K562 (cell line): ENCODE measurements around the gene NOLC1. TPM values are rescaled to one million over a fixed set of nuclear protein-coding genes. Genes with fewer than 3 reads are reported as not detected.
A peak's percentile ranks its signal among the peaks of the same experiment; 100 is the strongest.

ENCODE experiments used
- ATAC-seq: fragments of 200-7000 bp; cut with Tn5 transposase; 3 replicates; pipeline ENCODE4 v1.9.1; 2020; ENCODE audit warnings: moderate library complexity
- BruUV-seq: library from RNA; stranded (reverse); fragments of 400-500 nt; replicated peaks from 2 replicates; lab custom pipeline; 2021; lab: Mats Ljungman, UMichigan
- CTCF ChIA-PET: fragments of 300-600 bp; formaldehyde crosslinking; extraction: SDS; loops from one replicate; lab custom pipeline; 2021; ENCODE audit warnings: low intra/inter-chr PET ratio; lab: Yijun Ruan, JAX
- POLR2A ChIA-PET: fragments of 300-600, 350-650 bp; sonication (Branson Sonifier 250); formaldehyde crosslinking; extraction: SDS; loops from one replicate; lab custom pipeline; 2021; ENCODE audit warnings: antibody characterized with exemption, inconsistent platforms; lab: Yijun Ruan, JAX
- DNase-seq, 4 experiments: peaks; one replicate each; pipeline versions ENCODE4 v3.0.0 to v3.0.0-alpha.2; 2011 to 2018; ENCODE audit warnings: low spot score in 3 of 4, mixed read lengths in 3 of 4; ENCODE audit errors: extremely low read depth in 1 of 4
- FAIRE-seq: peaks from 2 replicates; lab custom pipeline; 2011; peaks lifted over from hg19 to GRCh38; lab: Jason Lieb, UNC
- H2AFZ ChIP-seq: 2 replicates; pipeline ENCODE4 v1.6.0; 2011; ENCODE audit warnings: low read depth, low read length, control low read depth, inconsistent platforms
- H3K27ac ChIP-seq: fragments of 200-600 bp; 3 replicates; pipeline ENCODE4 v1.8.0; 2011; ENCODE audit warnings: low read depth, mild to moderate bottlenecking, control low read depth, inconsistent platforms, low read length, moderate library complexity, mixed read lengths; ENCODE audit errors: extremely low read depth
- H3K27me3 ChIP-seq, 2 experiments: fragments of 300-600 bp in 1 of 2; 2 replicates in 1 of 2; 3 replicates in 1 of 2; pipeline versions ENCODE4 v1.6.0 to v1.8.0; 2011; ENCODE audit warnings: inconsistent platforms in 2 of 2, low read length in 2 of 2, mild to moderate bottlenecking in 1 of 2, mixed read lengths in 1 of 2, moderate library complexity in 1 of 2; ENCODE audit not compliant: control insufficient read depth in 2 of 2, insufficient read depth in 2 of 2
- H3K36me3 ChIP-seq: fragments of 300-600 bp; 3 replicates; pipeline ENCODE4 v1.8.0; 2011; ENCODE audit warnings: mild to moderate bottlenecking, low read length, inconsistent platforms; ENCODE audit not compliant: control insufficient read depth, insufficient read depth
- H3K4me1 ChIP-seq, 2 experiments: fragments of 200-600 bp in 1 of 2; replicated peaks in 1 of 2; 2 replicates in 1 of 2; 3 replicates in 1 of 2; pipeline versions ENCODE4 v1.5.1 to v1.8.0; 2011; ENCODE audit warnings: inconsistent platforms in 2 of 2, low read length in 2 of 2, mild to moderate bottlenecking in 1 of 2, mixed read lengths in 1 of 2, moderate library complexity in 1 of 2; ENCODE audit not compliant: control insufficient read depth in 2 of 2, insufficient read depth in 2 of 2
- H3K4me2 ChIP-seq: 2 replicates; pipeline ENCODE4 v1.6.1; 2011; ENCODE audit warnings: low read length, control low read depth, inconsistent platforms, mixed read lengths; ENCODE audit not compliant: insufficient read depth
- H3K4me3 ChIP-seq: fragments of 200-600 bp; sonication (generic), shearing (Covaris generic); 2 replicates; pipeline ENCODE4 v1.5.1; 2016; ENCODE audit warnings: control low read depth, inconsistent platforms
- H3K79me2 ChIP-seq: fragments of 200-600 bp; 3 replicates; pipeline ENCODE4 v1.8.0; 2011; ENCODE audit warnings: low read length, inconsistent platforms; ENCODE audit not compliant: control insufficient read depth, insufficient read depth
- H3K9ac ChIP-seq, 2 experiments: 2 replicates each; pipeline versions ENCODE4 v1.6.0 to v1.6.1; 2011; ENCODE audit warnings: low read depth in 2 of 2, low read length in 2 of 2, control low read depth in 1 of 2, inconsistent platforms in 1 of 2, mild to moderate bottlenecking in 1 of 2, mixed read lengths in 1 of 2; ENCODE audit not compliant: insufficient read depth in 1 of 2
- H3K9me1 ChIP-seq: one replicate; pipeline ENCODE4 v1.6.0; 2011; ENCODE audit warnings: inconsistent platforms, mild to moderate bottlenecking, low read length, moderate library complexity; ENCODE audit not compliant: control insufficient read depth, insufficient read depth
- H3K9me3 ChIP-seq: replicated peaks from 2 replicates; pipeline ENCODE4 v1.5.1; 2011; ENCODE audit warnings: low read depth, low read length, inconsistent platforms; ENCODE audit not compliant: control insufficient read depth, insufficient read depth
- H4K20me1 ChIP-seq: replicated peaks from 2 replicates; pipeline ENCODE4 v1.6.1; 2011; ENCODE audit warnings: low read length, inconsistent platforms, mixed read lengths; ENCODE audit not compliant: control insufficient read depth, insufficient read depth
- CEBPB ChIP-seq: fragments of 450-650 bp; IDR thresholded peaks from 2 replicates; pipeline ENCODE4 v1.6.1; 2016; ENCODE audit warnings: missing genetic modification characterization, missing compliant biosample characterization
- CEBPG ChIP-seq, 3 experiments: fragments of 200-800 bp in 1 of 3; sonication (Bioruptor generic) in 1 of 3; sonication (generic) in 1 of 3; formaldehyde crosslinking in 1 of 3; IDR thresholded peaks in 2 of 3; conservative IDR thresholded peaks in 1 of 3; 2 replicates each; pipeline versions ENCODE4 v1.6.1 to v1.8.0; 2016 to 2022; ENCODE audit warnings: missing compliant biosample characterization in 2 of 3, missing genetic modification characterization in 2 of 3, mild to moderate bottlenecking in 1 of 3, missing genetic modification reagents in 1 of 3
- FIP1L1 ChIP-seq: fragments of 200-400 bp; formaldehyde crosslinking; IDR thresholded peaks from 2 replicates; pipeline ENCODE4 v1.6.1; 2018; ENCODE audit warnings: mild to moderate bottlenecking, low read depth, low read length; ENCODE audit not compliant: poor library complexity, severe bottlenecking
- HMBOX1 ChIP-seq: sonication (generic); IDR thresholded peaks from 2 replicates; pipeline ENCODE4 v1.6.1; 2016
- HOXB6 ChIP-seq: fragments of 250-450 bp; sonication (Bioruptor Pico); IDR thresholded peaks from 2 replicates; pipeline ENCODE4 v1.5.1; 2022; ENCODE audit warnings: mild to moderate bottlenecking, borderline replicate concordance
- MTF1 ChIP-seq: fragments of 250-450 bp; sonication (Bioruptor Pico); IDR thresholded peaks from 2 replicates; pipeline ENCODE4 v1.9.0; 2021; ENCODE audit warnings: moderate library complexity, mild to moderate bottlenecking, inconsistent platforms, borderline replicate concordance
- PHTF2 ChIP-seq: fragments of 250-450 bp; sonication (Bioruptor Pico); IDR thresholded peaks from 2 replicates; pipeline ENCODE4 v1.5.0; 2021; ENCODE audit warnings: mild to moderate bottlenecking
- THRB ChIP-seq: fragments of 450-650 bp; formaldehyde crosslinking; conservative IDR thresholded peaks from 2 replicates; pipeline ENCODE4 v1.4.0; 2022; ENCODE audit warnings: mild to moderate bottlenecking, missing genetic modification characterization
- WGBS: fragments of 100-300 bp; shearing (Covaris generic); methylation state at CpG from one replicate; pipeline ENCODE4 v1.1.6; 2016; ENCODE audit warnings: low coverage, mixed read lengths; ENCODE audit not compliant: insufficient coverage; ENCODE audit errors: missing lambda C conversion rate; 5-methylcytosine and 5-hydroxymethylcytosine counted together
- in situ Hi-C: fragments of 300-500 bp; cut with MboI; formaldehyde crosslinking; loops from 4 replicates; pipeline ENCODE4 v1.15.0; 2018; ENCODE audit warnings: inconsistent platforms, mixed read lengths
- intact Hi-C: fragments of 100-400 bp; cut with micrococcal nuclease; formaldehyde crosslinking; loops from 2 replicates; pipeline ENCODE4 v1.14.2; 2022
- polyA plus RNA-seq, 8 experiments: library from polyadenylated mRNA; depleted of rRNA in 4 of 8; stranded (reverse) in 5 of 8; unstranded in 3 of 8; fragments of >200 nt; fragmentation: Nextera tagmentation in 2 of 8; fragmentation: Illumina TruSeq in 1 of 8; extraction: Ambion mirVana in 2 of 8; extraction: Trizol in 1 of 8; gene quantifications; 2 replicates each; pipeline versions ENCODE4 v1.2.1 to v1.2.3, GENCODE V29; 2011 to 2014; ENCODE audit warnings: inconsistent platforms in 1 of 8, missing spikeins in 1 of 8
- total RNA-seq, 7 experiments: library from RNA; depleted of rRNA in 6 of 7; stranded (reverse); fragments of >200 nt in 6 of 7; fragmentation: Illumina TruSeq in 2 of 7; extraction: Trizol in 2 of 7; gene quantifications; 2 replicates each; pipeline versions ENCODE4 v1.2.1 to v1.2.3, GENCODE V29; 2011 to 2021; ENCODE audit warnings: low replicate concordance in 1 of 7

The NOLC1 gene
- total and polyA plus RNA-seq, 9 of the 15 experiments (the other 6 are each of a cell fraction or from before 2014, with no cell fraction given) = 102 to 310 (median 165) TPM

- peaks cover 12% of the 10 kb centered on the region; the same call in 1 of the 2 replicates for H4K20me1 ChIP-seq
- DNase-seq (no peak), FAIRE-seq (no peak), ATAC-seq (no peak)
- CTCF ChIA-PET = interaction anchor here (0.8 kb wide), 1 partner anchor 216 kb away, joined by 3 read pairs; no protein-coding TSS in a partner anchor
- peaks cover 18 to 24% of the 10 kb centered on the region in 2 experiments; a peak in 4 of 5 replicates for H3K4me1 ChIP-seq
- H3K9me1 ChIP-seq = peaks cover 5% of the 10 kb centered on the region
- peak overlapping the region; percentile 91; the same call in 1 of the 3 replicates for H3K27ac ChIP-seq
- H3K36me3 ChIP-seq = peaks cover 21% of the 10 kb centered on the region
- intact Hi-C loops (loop anchor here (1.0 kb wide), 1 partner anchor 21 kb away; the partner anchor contains the start of gene NOLC1), in situ Hi-C loops (no loop called here)
- H3K9me3 ChIP-seq = 0 out of 2 replicates have a peak, but pooled peaks cover 2% of the 10 kb centered on the region
- peak overlapping the region in 1 of 2 experiments; percentile 94; a peak in 1 of 4 replicates for H3K9ac ChIP-seq
- no peak overlapping the region for H3K4me3 ChIP-seq
- peaks cover 42% of the 10 kb centered on the region for H3K79me2 ChIP-seq
- no peak for TF ChIP-seq HMBOX1
- TF ChIP-seq MTF1 = no peak
- TF ChIP-seq FIP1L1 = no peak
- no peak for TF ChIP-seq HOXB6 (CRISPR knock-in tag)
- no peak for TF ChIP-seq THRB (CRISPR knock-in tag)
- no peak for TF ChIP-seq PHTF2 (CRISPR knock-in tag)
- 0 out of 2 replicates have a peak, but pooled peaks have one; percentile 7 for TF ChIP-seq CEBPB (tag)
- TF ChIP-seq CEBPG (CRISPR knock-in tag; IDR thresholded peaks at IDR 0.05) = no peak
- peak; percentile 24 to 34; a peak in 2 of 4 replicates for TF ChIP-seq CEBPG (tag; conservative IDR thresholded peaks at IDR 0.05 in 1 of 2, IDR thresholded peaks at IDR 0.05 in 1 of 2)
- POLR2A ChIA-PET = interaction anchor here (0.7 to 2.5 kb wide), 4 partner anchors 8 to 328 kb away, joined by 3 to 16 read pairs (median 4); no protein-coding TSS in a partner anchor
- no peaks in the 10 kb centered on the region for H3K27me3 ChIP-seq
- peak overlapping the region; percentile 99 for H2AFZ ChIP-seq
- no peak overlapping the region for H3K4me2 ChIP-seq
- WGBS = 73% methylated on average over 8 of the region's 8 CpGs
- BruUV-seq = no TSS peak
These were observed 20.7 kb upstream of the NOLC1 start for GRCh38 chr10:102131286-102132170.
